Astrocyte (in vitro differentiated cells and primary cell): ENCODE results near the gene HNF1B.

ENCODE experiments used
- CTCF ChIP-seq: IDR thresholded peaks from 2 replicates; pipeline ENCODE4 v1.5.1; 2011; ENCODE audit warnings: low read depth, mild to moderate bottlenecking, inconsistent platforms, low read length, moderate library complexity; ENCODE audit not compliant: insufficient read depth
- EZH2 ChIP-seq: IDR thresholded peaks from 2 replicates; pipeline ENCODE4 v1.6.1; 2012; ENCODE audit warnings: mild to moderate bottlenecking, low read length, inconsistent platforms; ENCODE audit not compliant: insufficient read depth

GRCh38 chr17:37711113-37711512 lies 33.7 kb downstream of the HNF1B start:
- TF ChIP-seq CTCF (no peak), EZH2 (no peak)
